ENCODE measurements around the gene HS2ST1. TPM values are rescaled to one million over a fixed set of nuclear protein-coding genes. Genes with fewer than 3 reads are reported as not detected.

HS2ST1 gene
- total and polyA plus RNA-seq, 4 donors: 4.1 to 45.3 (median 16.3) TPM

DNA sequence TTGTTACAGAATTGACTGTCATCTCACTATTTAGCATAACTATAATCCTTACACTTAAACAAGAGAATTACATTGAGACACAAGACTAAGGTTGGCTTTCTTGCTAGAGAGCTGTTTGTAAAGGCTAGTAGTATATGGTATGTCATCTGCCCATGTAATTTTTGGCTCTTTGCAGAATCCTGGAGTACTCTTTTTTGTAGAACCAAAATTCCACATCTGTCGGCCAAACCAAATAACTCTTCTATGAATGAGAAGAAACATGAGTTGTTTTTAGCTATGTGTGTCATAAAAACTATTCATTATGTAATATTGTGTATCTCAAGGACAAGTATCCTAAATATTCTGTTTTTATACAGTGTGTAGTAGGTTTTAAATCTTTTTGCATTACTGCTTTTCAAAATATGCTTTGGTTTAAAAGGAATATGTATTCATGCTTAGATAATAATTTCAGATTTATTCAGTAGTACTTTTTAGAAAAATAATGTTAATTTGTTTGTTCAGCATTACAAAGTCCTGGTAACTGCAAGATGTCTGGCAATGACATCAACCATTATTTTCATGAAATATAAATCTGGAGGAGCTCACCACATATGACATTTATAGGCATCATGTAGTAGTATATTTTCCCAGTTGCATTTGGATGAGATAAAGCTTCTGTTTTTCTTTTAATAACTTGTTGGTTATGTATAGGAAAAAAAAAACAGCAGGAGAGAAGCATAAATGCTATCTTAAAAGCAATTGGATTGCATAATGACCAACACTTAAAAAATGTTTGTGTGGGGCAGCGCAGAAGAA lies 159.8 kb downstream of the HS2ST1 start:
- Histone ChIP-seq H3K4me1 (ENCODE audit: control insufficient read depth in 5 of 5, insufficient read depth in 5 of 5, low read length in 5 of 5) (peaks cover 0 to 5% (median 0%) of the 10 kb centered on the region in 5 donors), H3K4me3 (no peak overlapping the region), H3K27me3 (ENCODE audit: control insufficient read depth in 3 of 3, insufficient read depth in 3 of 3, low read length in 2 of 3) (no peaks in the 10 kb centered on the region), H3K9ac (ENCODE audit: insufficient read depth in 1 of 2, low read length in 2 of 2) (no peak overlapping the region), H3K27ac (ENCODE audit: low read depth in 1 of 2, low read length in 1 of 2) (no peak overlapping the region), H3K9me3 (ENCODE audit: control insufficient read depth in 4 of 4, insufficient read depth in 3 of 4, low read length in 3 of 4) (no peaks in the 10 kb centered on the region), H3K36me3 (ENCODE audit: control insufficient read depth in 4 of 4, insufficient read depth in 4 of 4, low read length in 4 of 4) (peaks cover 0 to 4% (median 0%) of the 10 kb centered on the region in 4 donors)
- DNase-seq (peak in 2 of 3 donors; percentile 20 to 40), ATAC-seq (ENCODE audit: insufficient read depth, low FRiP score) (no peak)
- TF ChIP-seq, protein P1, sequence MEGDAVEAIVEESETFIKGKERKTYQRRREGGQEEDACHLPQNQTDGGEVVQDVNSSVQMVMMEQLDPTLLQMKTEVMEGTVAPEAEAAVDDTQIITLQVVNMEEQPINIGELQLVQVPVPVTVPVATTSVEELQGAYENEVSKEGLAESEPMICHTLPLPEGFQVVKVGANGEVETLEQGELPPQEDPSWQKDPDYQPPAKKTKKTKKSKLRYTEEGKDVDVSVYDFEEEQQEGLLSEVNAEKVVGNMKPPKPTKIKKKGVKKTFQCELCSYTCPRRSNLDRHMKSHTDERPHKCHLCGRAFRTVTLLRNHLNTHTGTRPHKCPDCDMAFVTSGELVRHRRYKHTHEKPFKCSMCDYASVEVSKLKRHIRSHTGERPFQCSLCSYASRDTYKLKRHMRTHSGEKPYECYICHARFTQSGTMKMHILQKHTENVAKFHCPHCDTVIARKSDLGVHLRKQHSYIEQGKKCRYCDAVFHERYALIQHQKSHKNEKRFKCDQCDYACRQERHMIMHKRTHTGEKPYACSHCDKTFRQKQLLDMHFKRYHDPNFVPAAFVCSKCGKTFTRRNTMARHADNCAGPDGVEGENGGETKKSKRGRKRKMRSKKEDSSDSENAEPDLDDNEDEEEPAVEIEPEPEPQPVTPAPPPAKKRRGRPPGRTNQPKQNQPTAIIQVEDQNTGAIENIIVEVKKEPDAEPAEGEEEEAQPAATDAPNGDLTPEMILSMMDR (IDR thresholded peaks at IDR 0.05; ENCODE audit: control extremely low read depth, extremely low read depth): no peak
- 81 to 94% methylated on average over 2 of the region's 2 CpGs for WGBS, 2 donors

DNA sequence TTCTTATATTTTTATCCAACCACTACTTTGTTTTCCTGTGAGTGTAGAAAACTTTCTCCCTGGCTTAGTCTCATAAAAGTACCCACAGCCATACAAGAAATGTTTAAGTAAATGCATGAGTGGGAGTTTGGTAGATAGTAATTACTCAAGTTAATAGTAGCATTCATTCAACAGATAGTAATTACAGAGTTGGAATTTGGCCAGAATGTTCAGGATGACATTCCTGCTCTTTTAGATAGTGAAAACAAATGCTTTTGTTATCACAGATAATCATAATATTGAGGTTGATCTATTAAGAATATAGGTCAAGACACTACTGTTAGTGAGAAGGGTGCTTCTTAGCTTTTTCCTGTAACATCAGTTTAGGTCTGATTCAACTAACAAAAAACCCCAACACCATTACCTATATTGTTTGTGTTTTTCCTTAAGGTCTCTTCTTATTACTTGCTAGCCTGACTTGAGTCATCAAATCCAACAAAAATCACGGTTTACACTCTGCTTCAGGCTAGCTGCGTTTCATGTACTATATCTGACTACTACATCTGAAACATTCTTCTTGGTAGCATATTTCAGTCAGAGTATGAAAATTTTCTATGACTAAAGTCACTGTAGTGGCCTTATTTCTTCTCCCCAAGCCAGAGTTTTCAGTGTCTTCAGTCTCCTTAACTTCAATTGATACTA lies 163.7 kb downstream of the HS2ST1 start:
- Histone ChIP-seq H3K36me3 (ENCODE audit: control insufficient read depth in 4 of 4, insufficient read depth in 4 of 4, low read length in 4 of 4) (no peaks in the 10 kb centered on the region), H3K27me3 (ENCODE audit: control insufficient read depth in 3 of 3, insufficient read depth in 3 of 3, low read length in 2 of 3) (no peaks in the 10 kb centered on the region), H3K4me1 (ENCODE audit: control insufficient read depth in 5 of 5, insufficient read depth in 5 of 5, low read length in 5 of 5) (peaks cover 0 to 5% (median 0%) of the 10 kb centered on the region in 5 donors), H3K27ac (ENCODE audit: low read depth in 1 of 2, low read length in 1 of 2) (no peak overlapping the region), H3K9me3 (ENCODE audit: control insufficient read depth in 4 of 4, insufficient read depth in 3 of 4, low read length in 3 of 4) (no peaks in the 10 kb centered on the region), H3K4me3 (no peak overlapping the region), H3K9ac (ENCODE audit: insufficient read depth in 1 of 2, low read length in 2 of 2) (no peak overlapping the region)
- TF ChIP-seq, protein P1 (IDR thresholded peaks at IDR 0.05; ENCODE audit: control extremely low read depth, extremely low read depth): no peak
- WGBS, 2 donors: 85 to 93% methylated on average over 2 of the region's 2 CpGs
- DNase-seq (no peak), ATAC-seq (ENCODE audit: insufficient read depth, low FRiP score) (no peak)

DNA sequence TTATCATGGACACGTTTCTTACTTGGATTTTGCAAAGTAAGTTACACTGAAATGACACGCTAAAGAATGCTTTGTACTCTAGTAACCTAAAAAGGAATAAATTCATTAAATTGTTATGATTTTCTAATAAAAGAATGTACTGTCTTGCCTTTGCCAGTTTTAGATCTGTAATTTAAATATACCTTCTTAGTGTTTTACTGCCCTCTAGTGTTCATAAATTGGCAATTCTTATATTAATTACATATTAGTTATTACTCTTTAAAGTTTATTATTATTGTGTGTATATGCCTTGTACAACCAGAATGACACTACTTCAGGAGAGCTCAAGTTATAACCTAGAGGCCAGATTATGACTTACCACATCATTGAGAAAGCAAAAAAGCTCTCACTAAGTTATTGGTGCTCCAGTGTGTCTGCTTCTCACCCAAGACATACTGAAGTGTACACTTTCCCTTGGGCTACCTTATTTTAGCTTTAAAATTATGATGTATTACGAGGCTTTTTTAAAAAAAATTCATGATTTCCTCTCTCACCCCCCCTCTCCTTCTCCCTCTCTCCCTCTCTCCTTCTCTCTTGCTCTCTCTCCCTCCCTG lies 169.9 kb downstream of the HS2ST1 start:
- Histone ChIP-seq H3K4me3 (no peak overlapping the region), H3K9me3 (ENCODE audit: control insufficient read depth in 4 of 4, insufficient read depth in 3 of 4, low read length in 3 of 4) (no peaks in the 10 kb centered on the region), H3K36me3 (ENCODE audit: control insufficient read depth in 4 of 4, insufficient read depth in 4 of 4, low read length in 4 of 4) (no peaks in the 10 kb centered on the region), H3K27ac (ENCODE audit: low read depth in 1 of 2, low read length in 1 of 2) (no peak overlapping the region), H3K4me1 (ENCODE audit: control insufficient read depth in 5 of 5, insufficient read depth in 5 of 5, low read length in 5 of 5) (peaks cover 0 to 3% (median 0%) of the 10 kb centered on the region in 5 donors), H3K9ac (ENCODE audit: insufficient read depth in 1 of 2, low read length in 2 of 2) (no peak overlapping the region), H3K27me3 (ENCODE audit: control insufficient read depth in 3 of 3, insufficient read depth in 3 of 3, low read length in 2 of 3) (no peaks in the 10 kb centered on the region)
- TF ChIP-seq, protein P1 (IDR thresholded peaks at IDR 0.05; ENCODE audit: control extremely low read depth, extremely low read depth): peak; percentile 34
- ATAC-seq (ENCODE audit: insufficient read depth, low FRiP score) (no peak), DNase-seq (peak in 2 of 3 donors; percentile 78 to 81)
- 50 to 66% methylated on average over 3 of the region's 3 CpGs for WGBS, 2 donors

Data from lung (tissue), 12 donors.